NCI-H748 (cell line): ENCODE measurements around the gene NFATC3.

Experiments used
- DNase-seq: peaks from one replicate; lab custom pipeline; 2025; ENCODE audit not compliant: unreplicated experiment; lab: John Stamatoyannopoulos, UW

The NFATC3 gene

DNA sequence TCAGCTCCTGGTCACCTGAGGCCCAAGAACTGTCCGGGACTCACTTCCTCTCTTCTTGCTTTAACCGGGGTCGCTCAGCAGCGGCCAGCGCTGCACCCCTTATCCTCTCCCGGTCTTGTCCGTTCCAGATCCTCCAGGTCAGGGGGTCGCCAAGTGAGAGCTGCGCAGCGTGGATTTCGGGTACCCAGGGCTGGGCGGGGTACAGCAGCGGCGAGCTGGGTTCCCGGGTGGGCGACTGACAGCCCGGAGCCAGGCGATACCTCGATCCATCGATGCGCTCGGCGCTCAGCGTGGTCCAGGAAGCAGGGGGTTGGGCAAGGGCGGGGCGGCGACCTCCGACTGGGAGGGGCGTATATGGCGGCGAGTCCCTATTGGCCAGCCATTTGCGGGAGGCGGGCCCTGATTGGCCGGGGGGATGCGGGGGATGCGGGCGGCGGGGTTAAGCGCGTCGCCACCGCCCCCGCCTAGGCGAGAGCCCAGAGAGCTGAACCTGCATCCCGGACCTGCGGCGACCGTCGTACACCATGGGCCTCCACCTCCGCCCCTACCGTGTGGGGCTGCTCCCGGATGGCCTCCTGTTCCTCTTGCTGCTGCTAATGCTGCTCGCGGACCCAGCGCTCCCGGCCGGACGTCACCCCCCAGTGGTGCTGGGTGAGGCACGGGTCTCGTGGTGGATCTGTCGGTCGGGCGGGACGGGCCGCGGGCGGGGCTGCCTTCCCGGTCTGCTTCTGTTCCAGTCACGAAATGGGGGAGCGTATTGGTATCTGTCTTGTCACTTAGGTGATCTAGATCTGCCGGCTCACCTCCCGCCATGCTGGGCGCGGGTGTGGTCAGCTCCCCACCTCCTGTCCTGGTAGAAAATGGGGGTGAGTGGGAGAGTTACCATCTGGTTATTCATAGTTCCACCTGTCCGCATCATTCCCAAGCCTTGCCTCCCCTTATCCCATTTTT, 160.0 kb downstream of the NFATC3 start, which contains the start of gene PLA2G15:
PLA2G15 (plus strand) TSS at position 471 of the 951 bp plus-strand sequence; CDS start at position 525, 54 bp downstream.
- DNase-seq = peak; percentile 86

DNA sequence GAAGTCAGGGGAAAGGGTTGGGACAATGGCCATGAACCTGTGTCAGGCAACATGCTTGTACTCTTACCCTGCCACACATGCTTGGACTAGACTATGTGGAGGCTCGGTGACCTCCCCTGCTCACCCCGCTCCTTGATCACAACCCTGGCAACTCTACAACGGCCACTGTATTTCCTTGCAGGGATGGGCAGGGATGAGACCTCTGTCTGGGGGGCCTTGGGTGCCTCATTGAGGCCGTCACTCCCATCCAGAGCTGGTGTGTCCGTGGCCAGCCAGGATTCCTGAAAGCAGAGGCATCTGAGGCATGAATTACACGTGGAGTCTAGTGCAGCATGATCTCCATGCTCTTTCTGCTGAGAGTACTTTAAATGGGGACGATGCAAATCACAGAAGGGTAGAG, 161.0 kb downstream of the NFATC3 start:
- no peak for DNase-seq

- no peak for DNase-seq
Observed at GRCh38 chr16:68246666-68247065, 161.5 kb downstream of the NFATC3 start.

DNA sequence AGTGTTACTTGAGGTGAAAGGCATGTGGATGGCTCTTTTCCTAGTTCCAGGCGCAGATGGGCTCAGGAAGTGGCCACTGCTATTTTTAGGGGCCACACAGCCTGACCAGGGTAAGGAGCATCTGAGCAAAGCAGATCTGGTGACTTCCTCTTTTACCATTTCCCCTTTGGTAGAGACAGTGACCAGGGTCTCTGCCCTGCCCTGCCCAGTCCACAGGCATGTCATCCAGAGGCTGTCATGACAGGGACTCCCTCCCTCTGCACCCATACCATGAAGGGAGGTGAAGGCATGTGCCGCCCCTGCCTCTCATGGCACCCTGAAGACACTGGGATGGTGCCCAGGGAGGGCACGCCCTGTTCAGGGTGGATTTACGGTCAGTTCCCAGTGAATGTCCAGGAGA, 162.2 kb downstream of the NFATC3 start:
- DNase-seq = no peak

DNA sequence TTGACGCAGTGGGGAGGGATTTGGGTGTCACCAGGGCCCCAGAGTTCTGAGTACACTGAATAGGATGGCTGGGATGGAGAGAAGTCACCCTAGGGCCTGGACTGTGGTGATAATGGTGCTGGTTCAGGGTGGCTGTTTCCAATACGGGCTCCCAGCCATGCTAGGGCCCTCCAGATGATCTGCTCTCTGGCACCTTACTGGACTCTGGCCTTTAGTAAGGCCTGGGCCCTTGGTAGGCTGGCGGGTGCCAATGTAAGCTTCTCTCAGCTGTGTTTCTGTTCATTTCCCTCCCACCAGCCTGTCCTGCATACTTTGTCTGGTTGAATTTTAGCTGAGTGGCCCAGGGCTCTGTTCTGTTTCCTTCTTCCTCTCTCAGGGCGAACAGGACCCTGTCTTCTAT, 162.8 kb downstream of the NFATC3 start:
- no peak for DNase-seq

DNA sequence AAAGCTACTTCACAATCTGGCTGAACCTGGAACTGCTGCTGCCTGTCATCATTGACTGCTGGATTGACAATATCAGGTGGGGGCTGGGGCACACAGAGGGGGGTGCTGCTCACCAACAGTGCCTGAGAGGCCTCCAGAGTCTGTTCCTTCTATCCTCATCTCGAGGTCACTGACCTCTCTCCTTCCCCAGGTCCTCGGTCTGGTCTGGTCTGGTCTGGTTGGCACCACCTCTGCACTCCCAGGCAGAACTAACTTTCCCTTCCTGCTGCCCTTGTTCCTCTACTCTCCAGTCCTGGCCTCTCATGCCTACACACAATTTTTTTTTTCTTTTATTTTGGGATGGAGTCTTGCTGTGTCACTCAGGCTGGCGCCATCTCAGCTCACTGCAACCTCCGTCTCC, 164.2 kb downstream of the NFATC3 start:
- DNase-seq = no peak

- no peak for DNase-seq
Observed at GRCh38 chr16:68250951-68251350, 165.8 kb downstream of the NFATC3 start.

- no peak for DNase-seq
Observed at GRCh38 chr16:68251832-68252231, 166.7 kb downstream of the NFATC3 start.

DNA sequence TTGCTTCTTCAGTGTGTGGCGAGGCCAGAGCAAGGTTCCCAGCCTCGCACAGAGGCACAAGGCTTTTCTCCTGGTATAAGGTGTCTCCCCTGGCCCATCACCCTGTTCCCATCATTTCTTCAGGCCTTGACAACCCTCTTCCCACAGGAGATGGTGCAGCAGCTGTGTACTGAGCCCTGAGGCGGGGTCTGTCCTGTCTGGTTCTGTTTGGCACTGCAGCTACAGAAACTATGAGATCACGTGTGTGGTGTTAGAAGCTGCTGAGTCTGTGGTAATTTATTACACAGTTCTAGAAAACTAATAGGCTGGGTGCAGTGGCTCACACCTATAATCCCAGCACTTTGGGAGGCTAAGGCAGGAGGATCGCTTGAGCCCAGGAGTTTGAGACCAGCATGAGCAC, 167.2 kb downstream of the NFATC3 start:
- DNase-seq = no peak

GRCh38 chr16:68253721-68254120, 168.6 kb downstream of the NFATC3 start:
- no peak for DNase-seq

DNA sequence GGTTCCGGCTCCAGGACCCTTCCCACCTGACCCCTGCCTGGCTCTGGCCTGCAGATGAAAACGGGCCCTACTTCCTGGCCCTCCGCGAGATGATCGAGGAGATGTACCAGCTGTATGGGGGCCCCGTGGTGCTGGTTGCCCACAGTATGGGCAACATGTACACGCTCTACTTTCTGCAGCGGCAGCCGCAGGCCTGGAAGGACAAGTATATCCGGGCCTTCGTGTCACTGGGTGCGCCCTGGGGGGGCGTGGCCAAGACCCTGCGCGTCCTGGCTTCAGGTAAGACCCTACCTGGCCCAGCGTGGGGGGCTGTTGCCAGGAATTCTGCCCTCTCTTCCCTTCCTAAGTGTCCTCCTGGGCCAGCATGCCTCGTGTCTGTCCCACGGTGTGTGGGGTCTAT, 170.5 kb downstream of the NFATC3 start:
- no peak for DNase-seq

DNA sequence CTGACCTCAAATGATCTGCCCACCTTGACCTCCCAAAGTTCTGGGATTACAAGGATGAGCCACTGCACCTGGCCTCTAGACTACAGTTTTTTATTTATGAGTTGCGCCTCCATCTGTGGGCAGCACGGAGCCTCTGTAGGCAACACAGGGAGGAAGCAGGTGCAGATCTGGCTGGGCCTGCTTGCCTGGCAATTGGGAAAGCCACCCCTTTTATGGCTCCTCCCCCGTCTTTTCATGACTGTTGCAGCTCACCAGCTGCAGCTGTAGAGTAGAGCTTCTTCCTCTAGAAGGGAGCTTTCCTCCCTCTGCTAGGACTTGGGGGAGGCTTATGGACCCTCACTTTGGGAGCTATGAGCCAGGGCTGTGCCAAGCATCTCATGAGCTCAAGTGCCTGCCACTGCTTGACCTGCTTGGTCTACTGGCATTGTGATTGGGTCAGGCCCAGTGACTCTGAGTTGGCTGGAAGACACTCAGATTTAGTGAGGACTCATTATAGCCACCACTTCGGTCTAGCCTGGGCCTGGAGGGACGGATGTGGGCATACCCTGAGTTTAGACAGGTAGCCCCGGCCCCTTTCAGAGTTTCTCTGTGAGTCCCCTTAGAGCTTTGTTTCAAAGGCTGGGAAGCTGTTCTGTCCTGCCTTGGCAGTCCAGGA, 172.2 kb downstream of the NFATC3 start:
- DNase-seq = peak; percentile 27

- DNase-seq = no peak
Observed at GRCh38 chr16:68257906-68258800, 173.0 kb downstream of the NFATC3 start.

- no peak for DNase-seq
Observed at GRCh38 chr16:68259007-68259825, 174.0 kb downstream of the NFATC3 start.

GRCh38 chr16:68263559-68264127, 178.5 kb downstream of the NFATC3 start:
- no peak for DNase-seq

GRCh38 chr16:68264128-68265077, 179.2 kb downstream of the NFATC3 start, which contains the start of gene SLC7A6:
TSS of gene SLC7A6 (plus strand) at chr16:68264526. CDS start at chr16:68274727, 10,201 bp downstream.
- DNase-seq = peak; percentile 49

DNA sequence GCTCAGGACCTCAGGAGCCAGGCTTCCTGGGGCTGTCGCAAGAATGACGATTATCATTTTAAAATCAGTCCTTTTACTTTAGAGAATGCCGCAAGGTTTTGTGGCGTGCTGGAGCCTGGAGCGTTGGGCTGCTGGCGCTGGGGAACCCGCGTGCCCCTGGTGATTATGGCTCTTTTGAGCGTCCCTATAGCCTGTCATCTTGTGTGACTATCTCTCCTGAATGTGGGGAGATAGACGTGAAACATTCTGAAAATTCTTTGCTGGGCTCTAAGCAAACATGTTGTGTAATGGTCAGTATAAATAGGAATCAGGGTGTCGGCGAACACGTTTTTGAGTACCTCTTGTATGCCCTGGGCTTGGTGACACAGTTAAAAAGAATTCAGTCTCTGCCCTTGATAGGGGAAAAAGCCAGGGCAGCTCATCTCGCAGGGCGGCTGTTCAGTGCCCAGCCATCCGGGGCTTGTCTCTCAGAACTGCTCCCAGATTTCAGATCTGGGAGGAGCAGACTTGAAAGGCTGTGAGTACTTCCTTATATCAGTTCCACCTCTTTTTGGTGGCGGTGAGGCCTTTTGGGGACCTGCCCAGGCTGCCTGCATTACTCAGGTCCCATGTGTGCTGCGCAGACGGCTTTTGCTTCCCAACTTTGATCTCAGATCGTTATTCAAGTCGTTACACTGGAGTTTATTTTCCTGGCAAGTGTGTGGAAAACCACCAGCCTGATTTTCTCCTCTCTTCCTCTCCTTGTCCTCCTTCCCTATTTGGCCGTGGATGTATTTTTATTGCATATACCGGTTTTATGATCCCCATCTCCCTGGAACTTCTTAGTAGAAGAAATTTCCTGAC, 180.1 kb downstream of the NFATC3 start:
- peak; percentile 34 for DNase-seq
